ENCODE data around the gene TP53AIP1. TPM values are rescaled to one million over a fixed set of nuclear protein-coding genes. Genes with fewer than 3 reads are reported as not detected.

The TP53AIP1 gene
- total and polyA plus RNA-seq, 10 donors = 0.03 to 0.14 (median 0.12) TPM; not detected in 6

DNA sequence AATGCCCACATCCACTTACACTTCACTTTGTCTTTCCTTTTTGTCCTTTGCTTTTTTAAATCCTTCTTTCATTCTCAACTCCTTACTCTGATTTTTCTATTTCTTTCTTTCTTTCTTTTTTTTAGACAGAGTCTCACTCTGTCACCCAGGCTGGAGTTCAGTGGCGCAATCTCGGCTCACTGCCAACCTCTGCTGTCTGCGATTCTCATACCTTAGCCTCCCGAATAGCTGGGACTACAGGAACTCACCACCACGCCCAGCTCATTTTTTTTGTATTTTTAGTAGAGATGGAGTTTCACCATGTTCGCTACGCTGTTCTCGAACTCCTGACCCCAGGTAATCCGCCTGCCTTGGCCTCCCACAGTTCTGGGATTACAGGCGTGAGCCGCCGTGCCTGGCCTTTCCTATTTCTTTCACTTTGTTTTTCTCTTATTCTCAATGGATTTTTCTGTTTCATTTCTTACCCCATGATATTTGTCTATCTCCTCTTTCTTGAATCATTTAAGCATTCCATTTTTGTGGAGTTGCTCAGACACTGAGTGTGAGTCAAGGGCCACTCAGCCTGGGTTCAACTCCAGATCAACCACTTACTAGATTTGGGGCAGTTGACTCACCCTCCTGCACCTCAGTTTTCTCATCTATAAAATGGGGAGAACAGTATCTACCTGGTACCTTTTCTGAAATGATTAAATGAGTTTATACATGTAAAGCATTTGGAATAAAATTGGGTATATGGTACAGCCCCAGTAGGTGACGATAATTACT, 43.9 kb downstream of the TP53AIP1 start:
- intact Hi-C loops (cut with DNase I; ENCODE audit: low total_unique reads) = no loop called here
- WGBS, 5 donors = 86 to 95% (median 90%) methylated on average over 13 of the region's 13 CpGs
- peaks cover 6 to 75% (median 33%) of the 10 kb centered on the region in 6 donors for H3K4me1 ChIP-seq
- no peak overlapping the region for H3K27ac ChIP-seq
- no peak for DNase-seq
- H3K4me3 ChIP-seq = no peak overlapping the region
- H3K36me3 ChIP-seq = peaks cover 0 to 8% (median 0%) of the 10 kb centered on the region in 6 donors
- TF ChIP-seq POLR2A (IDR thresholded peaks at IDR 0.05) (no peak), POLR2AphosphoS5 (IDR thresholded peaks at IDR 0.05) (no peak)
- TF ChIP-seq, protein P1, sequence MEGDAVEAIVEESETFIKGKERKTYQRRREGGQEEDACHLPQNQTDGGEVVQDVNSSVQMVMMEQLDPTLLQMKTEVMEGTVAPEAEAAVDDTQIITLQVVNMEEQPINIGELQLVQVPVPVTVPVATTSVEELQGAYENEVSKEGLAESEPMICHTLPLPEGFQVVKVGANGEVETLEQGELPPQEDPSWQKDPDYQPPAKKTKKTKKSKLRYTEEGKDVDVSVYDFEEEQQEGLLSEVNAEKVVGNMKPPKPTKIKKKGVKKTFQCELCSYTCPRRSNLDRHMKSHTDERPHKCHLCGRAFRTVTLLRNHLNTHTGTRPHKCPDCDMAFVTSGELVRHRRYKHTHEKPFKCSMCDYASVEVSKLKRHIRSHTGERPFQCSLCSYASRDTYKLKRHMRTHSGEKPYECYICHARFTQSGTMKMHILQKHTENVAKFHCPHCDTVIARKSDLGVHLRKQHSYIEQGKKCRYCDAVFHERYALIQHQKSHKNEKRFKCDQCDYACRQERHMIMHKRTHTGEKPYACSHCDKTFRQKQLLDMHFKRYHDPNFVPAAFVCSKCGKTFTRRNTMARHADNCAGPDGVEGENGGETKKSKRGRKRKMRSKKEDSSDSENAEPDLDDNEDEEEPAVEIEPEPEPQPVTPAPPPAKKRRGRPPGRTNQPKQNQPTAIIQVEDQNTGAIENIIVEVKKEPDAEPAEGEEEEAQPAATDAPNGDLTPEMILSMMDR (IDR thresholded peaks at IDR 0.05 in 8 of 11, conservative IDR thresholded peaks at IDR 0.05 in 3 of 11) = no peak
- no peaks in the 10 kb centered on the region for H3K9me3 ChIP-seq
- H3K27me3 ChIP-seq (replicated peaks in 1 of 7) = peaks cover 0 to 42% (median under 1%) of the 10 kb centered on the region in 7 donors

DNA sequence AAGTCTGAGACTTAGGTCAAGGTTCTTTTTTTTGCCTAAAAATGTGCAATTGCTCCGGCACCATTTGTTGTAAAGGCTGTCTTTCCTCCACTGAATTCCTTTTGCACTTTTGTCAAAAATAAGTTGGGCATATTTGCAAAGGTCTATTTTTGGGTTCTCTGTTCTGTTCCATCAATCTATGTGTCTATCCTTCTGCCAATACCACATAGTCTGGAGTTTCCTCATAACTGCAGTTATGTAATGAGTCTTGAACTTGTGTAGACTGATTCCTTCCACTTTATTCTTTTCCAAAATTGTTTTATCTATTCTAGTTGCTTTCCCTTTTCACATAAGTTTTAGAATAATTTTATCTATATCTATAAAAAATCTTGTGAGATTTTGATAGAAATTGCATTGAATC, 44.8 kb downstream of the TP53AIP1 start:
- Histone ChIP-seq H3K27me3 (replicated peaks in 1 of 7) (peaks cover 0 to 41% (median 0%) of the 10 kb centered on the region in 7 donors), H3K4me3 (no peak overlapping the region), H3K4me1 (peaks cover 0 to 75% (median 33%) of the 10 kb centered on the region in 6 donors), H3K36me3 (peaks cover 0 to 8% (median 0%) of the 10 kb centered on the region in 6 donors), H3K27ac (no peak overlapping the region), H3K9me3 (no peaks in the 10 kb centered on the region)
- 56 to 83% (median 68%) methylated on average over 1 of the region's 1 CpG for WGBS, 5 donors
- intact Hi-C loops (cut with DNase I; ENCODE audit: low total_unique reads) = no loop called here
- TF ChIP-seq POLR2AphosphoS5 (IDR thresholded peaks at IDR 0.05) = no peak
- TF ChIP-seq, protein P1 (IDR thresholded peaks at IDR 0.05 in 8 of 11, conservative IDR thresholded peaks at IDR 0.05 in 3 of 11) = no peak
- DNase-seq = no peak

DNA sequence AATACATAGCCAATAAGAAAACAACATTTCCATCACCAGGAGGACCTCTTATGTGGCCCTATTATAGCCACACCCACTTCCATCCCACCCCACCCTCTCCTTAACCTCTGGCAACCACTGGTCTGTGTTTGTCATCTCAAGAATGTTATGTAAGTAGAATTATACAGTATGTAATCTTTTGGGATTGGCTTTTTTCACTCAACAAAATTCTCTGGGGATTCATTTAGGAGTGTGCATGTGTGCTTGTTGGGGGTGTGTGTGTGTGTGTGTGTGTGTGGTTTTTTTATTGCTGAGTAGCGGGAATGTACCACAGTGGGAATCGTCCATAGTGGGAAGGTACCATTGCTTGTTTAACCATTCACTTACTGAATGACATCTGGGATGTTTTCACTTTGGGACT, 46.3 kb downstream of the TP53AIP1 start:
- TF ChIP-seq POLR2AphosphoS5 (IDR thresholded peaks at IDR 0.05) (no peak), POLR2A (IDR thresholded peaks at IDR 0.05) (no peak)
- TF ChIP-seq, protein P1 (IDR thresholded peaks at IDR 0.05 in 8 of 11, conservative IDR thresholded peaks at IDR 0.05 in 3 of 11) = no peak
- Histone ChIP-seq H3K27me3 (replicated peaks in 1 of 7) (peaks cover 0 to 44% (median 5%) of the 10 kb centered on the region in 7 donors), H3K27ac (peak overlapping the region in 5 of 8 donors; percentile 30 to 77 (median 73)), H3K36me3 (no peaks in the 10 kb centered on the region), H3K4me3 (peak overlapping the region in 1 of 8 donors; percentile 9), H3K4me1 (peaks cover 0 to 81% (median 48%) of the 10 kb centered on the region in 6 donors), H3K9me3 (no peaks in the 10 kb centered on the region)
- intact Hi-C loops (cut with DNase I; ENCODE audit: low total_unique reads) = no loop called here
- no peak for DNase-seq
- WGBS, 5 donors = 33 to 60% (median 53%) methylated on average over 2 of the region's 2 CpGs

DNA sequence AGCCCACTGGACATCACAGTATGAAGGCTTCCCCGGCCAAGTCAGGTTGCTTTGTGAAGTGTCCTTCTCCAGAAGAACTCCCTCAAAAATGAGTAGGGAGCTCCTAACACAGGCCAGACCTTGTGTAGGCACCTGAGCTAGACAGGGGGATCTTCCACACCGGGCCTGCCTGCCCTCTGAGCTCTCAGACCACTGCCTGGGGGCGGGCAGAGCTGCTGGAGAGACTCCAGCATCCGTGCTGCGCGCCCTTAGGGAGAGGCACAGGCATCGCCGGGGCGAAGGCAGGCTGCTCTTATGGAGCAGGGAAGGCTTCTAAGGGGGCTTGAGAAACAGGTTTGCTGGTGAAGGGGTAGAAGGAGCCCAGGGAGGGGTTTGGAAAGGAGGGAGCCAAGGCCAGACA, 47.1 kb downstream of the TP53AIP1 start:
- 72 to 81% (median 80%) methylated on average over 8 to 9 of the region's 9 CpGs for WGBS, 5 donors
- TF ChIP-seq POLR2AphosphoS5 (IDR thresholded peaks at IDR 0.05) = peak in 1 of 3 donors; percentile 25
- TF ChIP-seq POLR2A (IDR thresholded peaks at IDR 0.05) = no peak
- Histone ChIP-seq H3K36me3 (no peaks in the 10 kb centered on the region), H3K4me1 (peaks cover under 1 to 87% (median 54%) of the 10 kb centered on the region in 6 donors), H3K27me3 (replicated peaks in 1 of 7) (peaks cover 0 to 52% (median 11%) of the 10 kb centered on the region in 7 donors), H3K4me3 (no peak overlapping the region), H3K27ac (peak overlapping the region in 7 of 8 donors; percentile 30 to 77 (median 62)), H3K9me3 (no peaks in the 10 kb centered on the region)
- no peak for DNase-seq
- intact Hi-C loops (cut with DNase I; ENCODE audit: low total_unique reads) = no loop called here

Data from spleen (tissue), 11 donors.